ENCODE data around the gene MRPS18A. TPM values are rescaled to one million over a fixed set of nuclear protein-coding genes. Genes with fewer than 3 reads are reported as not detected.

Gene MRPS18A
- total RNA-seq, 3 donors from 2014 or later = 37.7 to 63.2 (median 40.6) TPM

DNA sequence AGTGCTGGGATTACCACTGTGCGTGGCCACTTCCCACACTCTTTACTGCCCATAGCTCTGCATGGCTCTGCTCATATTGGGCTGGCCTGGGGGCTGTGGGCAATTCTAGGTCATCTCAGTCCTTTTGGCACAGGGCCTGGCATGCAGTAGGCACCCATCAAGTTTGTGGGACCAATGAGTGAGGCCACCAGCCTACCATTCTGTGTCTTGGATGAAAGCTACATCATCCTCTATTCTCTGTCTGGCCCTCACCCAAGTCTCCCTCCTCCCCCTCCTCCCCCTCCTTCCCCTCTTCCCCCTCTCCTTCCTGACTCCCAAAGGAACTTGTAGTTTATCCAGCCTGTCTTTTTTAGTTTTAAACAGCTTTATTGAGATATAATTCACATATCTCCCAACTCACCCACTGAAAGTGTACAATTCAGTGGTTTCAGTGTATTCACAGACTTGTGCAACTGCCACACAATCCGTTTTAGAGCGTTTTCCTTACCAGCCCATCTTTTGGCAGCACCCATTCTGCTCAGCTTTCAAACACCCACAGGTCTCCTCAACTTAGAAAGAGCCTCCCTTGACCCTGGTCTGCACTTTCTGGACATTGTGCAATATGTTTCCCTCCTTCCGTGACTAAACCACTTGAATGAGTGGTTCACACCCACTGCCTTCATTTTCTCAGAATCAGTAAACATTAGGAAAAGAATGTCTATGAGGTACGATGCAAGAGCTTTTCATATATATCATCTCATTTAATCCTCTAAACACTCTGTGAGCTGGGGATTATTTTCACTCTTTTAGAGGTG, 21.5 kb upstream of the MRPS18A start:
- Histone ChIP-seq H3K4me1 (peaks cover 0 to 3% of the 10 kb centered on the region in 2 donors), H3K27ac (peak overlapping the region; percentile 12 to 83)

DNA sequence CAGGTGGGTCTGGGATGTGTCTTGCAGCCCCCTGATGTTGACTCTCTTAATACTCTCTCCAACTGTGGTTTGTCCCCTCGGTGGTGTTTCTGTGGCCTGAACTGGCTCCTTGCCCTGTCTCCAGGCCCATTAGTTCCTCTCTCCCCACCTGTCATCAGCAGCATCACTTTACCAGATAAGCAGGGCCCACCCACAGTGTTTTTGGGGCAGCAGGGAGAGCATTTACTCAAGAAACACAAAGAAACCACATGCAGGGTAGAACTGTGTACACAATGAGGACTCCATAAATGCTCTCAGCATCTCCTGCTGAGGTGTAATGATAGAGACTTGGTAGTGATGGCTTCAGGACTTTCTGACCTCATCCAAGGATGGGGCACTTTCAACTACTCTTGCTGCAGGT, 20.2 kb upstream of the MRPS18A start:
- no peak for DNase-seq (ENCODE audit: low spot score in 2 of 2)
- TF ChIP-seq POLR2AphosphoS5 (IDR thresholded peaks at IDR 0.05) (no peak), CTCF (IDR thresholded peaks at IDR 0.05) (no peak), POLR2A (IDR thresholded peaks at IDR 0.05) (no peak)
- H3K36me3 ChIP-seq = no peaks in the 10 kb centered on the region
- no peak overlapping the region for H3K27ac ChIP-seq
- no peaks in the 10 kb centered on the region for H3K9me3 ChIP-seq
- no peak overlapping the region for H3K4me3 ChIP-seq
- H3K4me1 ChIP-seq = peaks cover 0 to 7% of the 10 kb centered on the region in 2 donors
- H3K27me3 ChIP-seq = no peaks in the 10 kb centered on the region
- intact Hi-C loops (cut with DNase I; ENCODE audit: low total_unique reads) = no loop called here

More for the DNA sequence above, 21.5 kb upstream of the MRPS18A start:
- intact Hi-C loops (cut with DNase I; ENCODE audit: low total_unique reads) = no loop called here
- H3K27me3 ChIP-seq = no peaks in the 10 kb centered on the region
- H3K4me3 ChIP-seq = no peak overlapping the region
- H3K9me3 ChIP-seq = no peaks in the 10 kb centered on the region
- TF ChIP-seq CTCF (IDR thresholded peaks at IDR 0.05) (no peak), POLR2A (IDR thresholded peaks at IDR 0.05) (no peak), POLR2AphosphoS5 (IDR thresholded peaks at IDR 0.05) (no peak)
- no peaks in the 10 kb centered on the region for H3K36me3 ChIP-seq
- no peak for DNase-seq (ENCODE audit: low spot score in 2 of 2)

DNA sequence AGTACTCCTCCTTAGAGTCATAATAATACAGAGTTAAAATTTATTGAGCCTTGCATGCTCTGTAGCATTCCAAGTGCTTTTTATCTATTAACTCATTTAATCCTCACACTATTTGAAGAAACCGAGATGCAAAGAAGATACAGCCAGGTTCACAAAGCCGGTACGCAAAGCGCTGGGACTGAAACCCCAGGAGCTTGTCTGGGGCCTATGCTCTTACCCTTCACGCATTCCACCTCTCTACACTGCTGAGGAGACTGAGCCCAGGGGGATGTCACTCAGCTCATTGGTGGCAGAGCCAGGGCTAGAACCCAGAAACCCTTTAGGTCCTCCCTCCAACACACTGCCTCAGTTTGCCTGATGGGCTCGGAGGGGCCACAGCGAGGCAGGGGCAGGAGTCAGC, 19.7 kb upstream of the MRPS18A start:
- no peak overlapping the region for H3K4me3 ChIP-seq
- DNase-seq (ENCODE audit: low spot score in 2 of 2) = no peak
- H3K27ac ChIP-seq = no peak overlapping the region
- intact Hi-C loops (cut with DNase I; ENCODE audit: low total_unique reads) = no loop called here
- H3K36me3 ChIP-seq = no peaks in the 10 kb centered on the region
- H3K4me1 ChIP-seq = peaks cover 1 to 8% of the 10 kb centered on the region in 2 donors
- H3K9me3 ChIP-seq = no peaks in the 10 kb centered on the region
- TF ChIP-seq POLR2AphosphoS5 (IDR thresholded peaks at IDR 0.05) (no peak), POLR2A (IDR thresholded peaks at IDR 0.05) (no peak), CTCF (IDR thresholded peaks at IDR 0.05) (no peak)
- H3K27me3 ChIP-seq = no peaks in the 10 kb centered on the region

DNA sequence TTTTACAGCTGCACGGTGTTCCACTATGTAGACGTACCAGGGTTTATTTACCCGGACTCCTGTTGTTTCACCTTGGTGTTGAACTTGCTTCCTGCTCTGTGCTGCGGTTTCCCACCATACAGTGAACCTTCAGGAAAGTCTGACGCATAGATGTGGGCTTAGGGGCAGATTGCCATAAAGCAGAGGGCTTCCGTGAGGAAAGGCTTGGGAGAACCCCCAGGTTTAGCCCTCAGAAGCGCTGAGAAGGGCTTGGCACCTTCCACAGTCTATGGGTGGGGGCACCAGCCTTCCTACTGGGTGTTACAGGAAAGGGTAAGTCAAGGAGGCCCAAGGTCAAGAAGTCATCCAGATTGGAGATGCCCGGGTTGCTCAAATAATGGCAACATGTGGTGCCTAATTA, 19.2 kb upstream of the MRPS18A start:
- Histone ChIP-seq H3K4me1 (peaks cover 6 to 8% of the 10 kb centered on the region in 2 donors), H3K27me3 (no peaks in the 10 kb centered on the region), H3K27ac (peak overlapping the region in 1 of 2 donors; percentile 67), H3K9me3 (no peaks in the 10 kb centered on the region), H3K36me3 (no peaks in the 10 kb centered on the region), H3K4me3 (no peak overlapping the region)
- TF ChIP-seq POLR2AphosphoS5 (IDR thresholded peaks at IDR 0.05) (peak in 1 of 3 donors; percentile 19), CTCF (IDR thresholded peaks at IDR 0.05) (no peak), POLR2A (IDR thresholded peaks at IDR 0.05) (no peak)
- intact Hi-C loops (cut with DNase I; ENCODE audit: low total_unique reads) = no loop called here
- DNase-seq (ENCODE audit: low spot score in 2 of 2) = no peak

- H3K27ac ChIP-seq = peak overlapping the region in 1 of 2 donors; percentile 67
- DNase-seq (ENCODE audit: low spot score in 2 of 2) = no peak
- no peaks in the 10 kb centered on the region for H3K36me3 ChIP-seq
- H3K4me3 ChIP-seq = no peak overlapping the region
- peaks cover 6 to 8% of the 10 kb centered on the region in 2 donors for H3K4me1 ChIP-seq
- H3K27me3 ChIP-seq = no peaks in the 10 kb centered on the region
- H3K9me3 ChIP-seq = no peaks in the 10 kb centered on the region
- intact Hi-C loops (cut with DNase I; ENCODE audit: low total_unique reads) = no loop called here
- TF ChIP-seq POLR2AphosphoS5 (IDR thresholded peaks at IDR 0.05) = no peak
- TF ChIP-seq POLR2A (IDR thresholded peaks at IDR 0.05) = no peak
- no peak for TF ChIP-seq CTCF (IDR thresholded peaks at IDR 0.05)
Measured at GRCh38 chr6:43705996-43706395, 18.4 kb upstream of the MRPS18A start.
